ENCODE measurements around the gene MCM10. TPM values are rescaled to one million over a fixed set of nuclear protein-coding genes. Genes with fewer than 3 reads are reported as not detected.

Gene MCM10
- total RNA-seq, 1 experiment from 2014 or later: 20.7 TPM

Other genes starting within 250 kb of the MCM10 start
- 0.29 TPM in 1 of 2 replicates, not detected in the other for gene CCDC3, start 159.8 kb upstream of the MCM10 start, total RNA-seq (2014; rRNA removed; shearing (Covaris generic))
- gene OPTN, start 61.4 kb upstream of the MCM10 start, total RNA-seq (2014; rRNA removed; shearing (Covaris generic)): 74.8 and 78.7 TPM in 2 replicates
- gene UCMA, start 72.8 kb downstream of the MCM10 start, total RNA-seq (2014; rRNA removed; shearing (Covaris generic)): not detected in 2 replicates
- 27.8 and 30.2 TPM in 2 replicates for gene PHYH, start 138.5 kb downstream of the MCM10 start, total RNA-seq (2014; rRNA removed; shearing (Covaris generic))
- 60.7 and 65.6 TPM in 2 replicates for gene SEPHS1, start 186.7 kb downstream of the MCM10 start, total RNA-seq (2014; rRNA removed; shearing (Covaris generic))